ENCODE data around the gene MYO3B.
"Not testable (repeated sequence)": the region's sequence is repeated elsewhere in the genome, so short reads cannot be mapped to it uniquely, and the experiment has no call there.

Gene MYO3B

GRCh38 chr2:170381678-170382077 is 203.7 kb downstream of the MYO3B start:
- DNase-seq, result no peak

- no peak for DNase-seq
Measured at GRCh38 chr2:170386554-170386953, 208.6 kb downstream of the MYO3B start.

GRCh38 chr2:170391018-170391417 is 213.1 kb downstream of the MYO3B start:
- DNase-seq, result no peak

- no peak for DNase-seq
Measured at GRCh38 chr2:170391697-170392096, 213.8 kb downstream of the MYO3B start.

GRCh38 chr2:170393861-170394498 is 216.0 kb downstream of the MYO3B start:
- no peak for DNase-seq

GRCh38 chr2:170394641-170395387 is 216.9 kb downstream of the MYO3B start:
- no peak for DNase-seq

- no peak for DNase-seq
Measured at GRCh38 chr2:170396799-170397459, 219.0 kb downstream of the MYO3B start.

GRCh38 chr2:170401187-170401586 is 223.2 kb downstream of the MYO3B start:
- no peak for DNase-seq

- no peak for DNase-seq
Measured at GRCh38 chr2:170404846-170405245, 226.9 kb downstream of the MYO3B start.

GRCh38 chr2:170405326-170405725 is 227.4 kb downstream of the MYO3B start:
- no peak for DNase-seq

GRCh38 chr2:170408461-170409163 is 230.7 kb downstream of the MYO3B start:
- DNase-seq, result no peak

- peak; percentile 5 for DNase-seq
Measured at GRCh38 chr2:170409164-170409535, 231.2 kb downstream of the MYO3B start.

GRCh38 chr2:170411660-170412059 is 233.7 kb downstream of the MYO3B start:
- no peak for DNase-seq

GRCh38 chr2:170420961-170421687 is 243.2 kb downstream of the MYO3B start:
- no peak for DNase-seq

GRCh38 chr2:170423919-170424318 is 246.0 kb downstream of the MYO3B start:
- DNase-seq, result no peak

GRCh38 chr2:170425281-170425751 is 247.4 kb downstream of the MYO3B start:
- no peak for DNase-seq

GRCh38 chr2:170428868-170429267 is 250.9 kb downstream of the MYO3B start:
- no peak for DNase-seq

- DNase-seq, result no peak
Measured at GRCh38 chr2:170432823-170433222, 254.9 kb downstream of the MYO3B start.

- DNase-seq, result no peak
Measured at GRCh38 chr2:170433448-170433847, 255.5 kb downstream of the MYO3B start.

- not testable (repeated sequence) for DNase-seq
Measured at GRCh38 chr2:170434396-170434795, 256.4 kb downstream of the MYO3B start.

GRCh38 chr2:170434900-170435621 is 257.1 kb downstream of the MYO3B start:
- no peak for DNase-seq
